AG04449 (cell line): Measurements from ENCODE around the gene CCR4.
"Not testable (repeated sequence)": the region's sequence is repeated elsewhere in the genome, so short reads cannot be mapped to it uniquely, and the experiment has no call there.

Source experiments
- CTCF ChIA-PET: fragments of 350-600 bp; formaldehyde crosslinking; extraction: SDS; loops from one replicate; lab custom pipeline; 2021; ENCODE audit warnings: antibody characterized with exemption; lab: Yijun Ruan, JAX
- POLR2A ChIA-PET: fragments of 400-600, 350-600 bp; formaldehyde crosslinking; extraction: SDS; loops from one replicate; lab custom pipeline; 2020; ENCODE audit warnings: antibody characterized with exemption, inconsistent platforms; lab: Yijun Ruan, JAX
- DNase-seq: peaks from one replicate; pipeline ENCODE4 v3.0.0-alpha.2; 2010; ENCODE audit warnings: low read depth, low spot score
- H3K4me3 ChIP-seq: 2 replicates; pipeline ENCODE4 v1.5.1; 2011; ENCODE audit warnings: low read depth, mild to moderate bottlenecking, control low read depth, low read length
- TF ChIP-seq, protein P1 (sequence below): IDR thresholded peaks from one replicate; pipeline ENCODE4 v1.5.1; 2011; ENCODE audit warnings: mild to moderate bottlenecking, moderate library complexity, low read length, control low read depth, inconsistent platforms; ENCODE audit not compliant: insufficient read depth; ENCODE audit errors: missing control alignments

Gene CCR4

GRCh38 chr3:32958509-32958908, 7.1 kb downstream of the CCR4 start:
- POLR2A ChIA-PET = no interaction called here
- CTCF ChIA-PET = interaction anchor here (4.1 kb wide), 1 partner anchor 11 kb away, joined by 21 read pairs; no protein-coding TSS in a partner anchor

DNA sequence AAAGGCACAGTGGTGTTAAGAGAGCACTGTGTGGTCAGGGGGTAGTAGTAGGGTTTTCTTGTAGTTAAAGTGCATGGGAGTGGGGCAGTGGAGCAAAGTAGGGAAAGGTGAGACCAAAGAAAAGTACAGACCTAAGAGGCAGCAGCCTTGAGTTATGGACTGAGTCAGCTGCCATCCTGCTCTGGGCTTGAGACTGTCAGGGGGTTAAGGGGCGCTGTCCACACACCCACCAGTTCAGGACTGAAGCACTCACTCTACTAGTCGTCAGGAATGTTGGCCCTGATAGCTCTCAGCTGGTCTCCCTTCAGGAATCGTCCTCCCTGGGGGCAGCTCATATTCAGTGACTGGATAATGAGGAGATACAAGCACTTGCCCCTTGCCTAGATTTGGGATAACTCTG, 7.9 kb downstream of the CCR4 start:
- ChIA-PET POLR2A (no interaction called here), CTCF (interaction anchor here (4.1 kb wide), 1 partner anchor 11 kb away, joined by 21 read pairs; no protein-coding TSS in a partner anchor)
- TF ChIP-seq, protein P1, sequence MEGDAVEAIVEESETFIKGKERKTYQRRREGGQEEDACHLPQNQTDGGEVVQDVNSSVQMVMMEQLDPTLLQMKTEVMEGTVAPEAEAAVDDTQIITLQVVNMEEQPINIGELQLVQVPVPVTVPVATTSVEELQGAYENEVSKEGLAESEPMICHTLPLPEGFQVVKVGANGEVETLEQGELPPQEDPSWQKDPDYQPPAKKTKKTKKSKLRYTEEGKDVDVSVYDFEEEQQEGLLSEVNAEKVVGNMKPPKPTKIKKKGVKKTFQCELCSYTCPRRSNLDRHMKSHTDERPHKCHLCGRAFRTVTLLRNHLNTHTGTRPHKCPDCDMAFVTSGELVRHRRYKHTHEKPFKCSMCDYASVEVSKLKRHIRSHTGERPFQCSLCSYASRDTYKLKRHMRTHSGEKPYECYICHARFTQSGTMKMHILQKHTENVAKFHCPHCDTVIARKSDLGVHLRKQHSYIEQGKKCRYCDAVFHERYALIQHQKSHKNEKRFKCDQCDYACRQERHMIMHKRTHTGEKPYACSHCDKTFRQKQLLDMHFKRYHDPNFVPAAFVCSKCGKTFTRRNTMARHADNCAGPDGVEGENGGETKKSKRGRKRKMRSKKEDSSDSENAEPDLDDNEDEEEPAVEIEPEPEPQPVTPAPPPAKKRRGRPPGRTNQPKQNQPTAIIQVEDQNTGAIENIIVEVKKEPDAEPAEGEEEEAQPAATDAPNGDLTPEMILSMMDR = no peak
- no peak overlapping the region for H3K4me3 ChIP-seq
- DNase-seq = no peak

More at GRCh38 chr3:32958509-32958908, 7.1 kb downstream of the CCR4 start:
- DNase-seq = no peak
- TF ChIP-seq, protein P1 = no peak
- H3K4me3 ChIP-seq = no peak overlapping the region

- TF ChIP-seq, protein P1 = no peak
- no peak for DNase-seq
- no peak overlapping the region for H3K4me3 ChIP-seq
- ChIA-PET POLR2A (no interaction called here), CTCF (interaction anchor here (4.1 kb wide), 1 partner anchor 13 kb away, joined by 21 read pairs; no protein-coding TSS in a partner anchor)
These were observed 9.1 kb downstream of the CCR4 start for GRCh38 chr3:32960404-32961170.

GRCh38 chr3:32961189-32961715, 9.8 kb downstream of the CCR4 start:
- ChIA-PET CTCF (interaction anchor here (1.1 kb wide), 1 partner anchor 14 kb away, joined by 4 read pairs; no protein-coding TSS in a partner anchor), POLR2A (no interaction called here)
- TF ChIP-seq, protein P1 = no peak
- no peak for DNase-seq
- no peak overlapping the region for H3K4me3 ChIP-seq

DNA sequence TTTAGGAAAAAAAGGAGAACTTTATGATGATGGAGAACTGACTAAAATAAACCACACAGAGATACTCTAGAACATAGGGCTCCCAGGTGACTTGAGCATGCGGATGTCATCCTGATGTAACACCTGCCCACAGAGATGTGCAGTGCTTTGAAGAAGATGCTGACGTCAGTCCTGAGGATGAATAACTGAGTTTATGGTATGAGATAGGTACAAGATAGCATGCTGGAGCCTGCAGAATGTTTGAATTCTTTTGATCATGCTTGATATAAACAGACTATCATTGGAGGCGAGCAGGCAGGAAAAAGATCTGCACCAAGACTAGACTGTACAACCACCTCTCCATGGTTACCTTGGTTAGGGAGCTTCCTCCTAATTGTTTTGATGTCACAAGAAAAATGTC, 12.4 kb downstream of the CCR4 start:
- TF ChIP-seq, protein P1 = no peak
- CTCF ChIA-PET = no interaction called here
- POLR2A ChIA-PET = no interaction called here
- DNase-seq = no peak
- H3K4me3 ChIP-seq = no peak overlapping the region

DNA sequence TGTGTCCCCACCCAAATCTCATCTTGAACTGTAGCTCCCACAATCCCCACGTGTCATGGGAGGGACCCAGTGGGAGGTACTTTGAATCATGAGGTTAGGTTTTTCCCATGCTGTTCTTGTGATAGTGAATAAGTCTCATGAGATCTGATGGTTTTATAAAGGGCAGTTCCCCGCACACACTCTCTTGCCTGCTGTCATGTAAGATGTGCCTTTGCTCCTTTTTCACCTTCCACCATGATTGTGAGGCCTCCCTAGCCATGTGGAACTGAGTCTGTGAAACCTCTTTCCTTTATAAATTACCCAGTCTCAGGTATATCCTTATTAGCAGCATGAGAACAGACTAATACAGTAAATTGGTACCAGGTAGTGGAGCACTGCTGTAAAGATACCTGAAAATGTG, 13.3 kb downstream of the CCR4 start:
- DNase-seq, CTCF ChIA-PET, POLR2A ChIA-PET, H3K4me3 ChIP-seq: not testable (repeated sequence)

GRCh38 chr3:32965617-32966213, 14.3 kb downstream of the CCR4 start:
- H3K4me3 ChIP-seq, DNase-seq, CTCF ChIA-PET, POLR2A ChIA-PET: not testable (repeated sequence)

DNA sequence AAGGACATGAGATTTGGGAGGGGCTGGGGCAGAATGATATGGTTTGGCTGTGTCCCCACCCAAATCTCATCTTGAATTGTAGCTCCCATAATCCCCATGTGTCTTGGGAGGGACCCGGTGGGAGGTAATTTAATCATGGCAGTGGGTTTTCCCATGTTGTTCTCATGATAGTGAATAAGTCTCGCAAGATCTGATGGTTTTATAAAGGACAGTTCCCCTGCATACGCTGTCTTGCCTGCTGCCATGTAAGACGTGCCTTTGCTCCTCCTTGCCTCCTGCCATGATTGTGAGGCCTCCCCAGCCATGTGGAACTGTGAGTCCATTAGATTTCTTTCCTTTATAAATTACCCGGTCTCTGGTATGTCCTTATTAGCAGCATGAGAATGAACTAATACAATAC, 15.2 kb downstream of the CCR4 start:
- POLR2A ChIA-PET, DNase-seq, CTCF ChIA-PET, H3K4me3 ChIP-seq: not testable (repeated sequence)
